GM12873 (cell line): ENCODE measurements around the gene NCKAP5.

Experiments
- CTCF ChIP-seq: IDR thresholded peaks from 2 replicates; pipeline ENCODE4 v1.5.1; 2012; ENCODE audit warnings: low read depth, mild to moderate bottlenecking, moderate library complexity, low read length, control low read depth; ENCODE audit not compliant: insufficient read depth; ENCODE audit errors: missing control alignments

NCKAP5 gene

GRCh38 chr2:132795220-132795619 lies 773.0 kb downstream of the NCKAP5 start:
- no peak for TF ChIP-seq CTCF

- TF ChIP-seq CTCF = no peak
Measured at GRCh38 chr2:132793532-132793931, 774.7 kb downstream of the NCKAP5 start.

GRCh38 chr2:132790207-132790785 lies 778.0 kb downstream of the NCKAP5 start:
- TF ChIP-seq CTCF = no peak

DNA sequence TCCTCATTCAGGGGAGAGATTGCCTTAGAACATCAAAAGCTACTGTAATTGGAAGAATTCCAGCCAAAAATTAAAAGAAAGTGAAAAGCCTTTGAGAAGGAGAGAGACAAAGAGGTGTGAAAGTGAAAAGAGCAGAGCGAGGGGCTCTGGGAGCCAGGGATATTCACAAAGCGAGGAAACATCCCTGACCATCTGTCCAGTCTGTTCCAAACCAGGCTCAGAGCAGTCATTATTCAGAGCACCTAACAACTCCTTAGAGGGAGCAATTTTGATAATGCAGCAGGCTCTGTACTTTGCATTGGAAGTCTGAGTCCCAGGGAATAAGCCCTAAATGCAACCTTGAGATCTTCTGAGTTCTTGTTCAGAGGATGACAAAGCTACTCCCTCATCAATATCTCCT lies 779.2 kb downstream of the NCKAP5 start:
- TF ChIP-seq CTCF = no peak

- TF ChIP-seq CTCF = no peak
Measured at GRCh38 chr2:132788310-132788838, 779.9 kb downstream of the NCKAP5 start.

DNA sequence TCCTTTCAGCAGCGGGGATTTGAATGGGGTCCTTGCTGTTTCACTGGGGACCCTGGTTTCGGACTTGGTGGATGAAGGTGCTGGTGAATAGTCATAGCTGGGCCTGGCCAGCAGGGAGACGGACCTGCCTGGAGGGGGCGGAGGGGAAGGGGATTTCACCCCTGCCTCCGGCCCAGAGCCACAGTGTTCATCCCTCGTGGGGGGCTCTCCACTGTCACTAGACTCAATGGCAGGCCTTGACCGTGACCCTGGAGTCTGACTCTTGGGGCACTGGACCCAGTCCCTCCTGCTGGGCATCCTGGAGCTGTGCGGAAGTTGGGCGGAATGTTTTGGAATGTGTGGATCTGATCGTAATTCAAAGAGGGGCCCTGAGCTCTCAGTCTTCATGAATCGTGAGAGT lies 784.4 kb downstream of the NCKAP5 start:
- no peak for TF ChIP-seq CTCF

DNA sequence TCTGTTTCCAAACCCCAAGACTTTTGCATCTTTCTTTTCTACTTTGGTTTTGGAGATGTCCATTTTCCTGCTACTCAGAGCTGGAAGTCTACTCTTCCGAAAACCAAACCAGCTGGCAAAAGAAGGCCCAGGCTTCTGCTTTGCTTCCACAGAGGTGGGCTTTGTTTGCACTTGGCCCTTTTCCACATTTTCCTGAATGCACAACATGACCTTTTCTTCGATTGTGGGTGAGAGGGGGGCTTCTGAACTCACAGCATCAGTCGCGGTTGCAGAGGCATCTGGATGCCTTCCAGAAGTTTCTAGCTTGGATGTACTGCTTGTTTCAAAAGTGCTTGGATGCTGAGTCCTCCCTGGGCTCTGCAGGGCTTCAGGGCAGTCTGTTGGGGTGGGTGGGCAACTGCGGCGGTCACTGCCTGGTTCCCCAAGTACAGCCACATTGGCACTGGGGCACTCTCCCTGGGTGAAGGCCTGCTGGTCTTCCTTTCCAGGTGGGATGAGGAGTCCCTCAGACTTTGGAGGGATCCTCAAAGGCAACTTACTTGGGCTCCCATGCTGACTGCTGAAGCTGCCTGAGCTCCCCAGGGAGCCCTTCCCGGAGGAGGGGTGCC lies 786.0 kb downstream of the NCKAP5 start:
- TF ChIP-seq CTCF = no peak
